Suprapubic skin (tissue), 3 donors: ENCODE measurements around the gene SIK3.

Experiments
- POLR2A ChIP-seq, 2 donors: fragments of 450-650 bp; IDR thresholded peaks; one replicate each; pipeline ENCODE4 v1.6.1; 2017; ENCODE audit warnings: antibody characterized with exemption in 2 of 2, mild to moderate bottlenecking in 2 of 2, moderate library complexity in 2 of 2
- TF ChIP-seq, protein P1 (sequence below), 2 donors: fragments of 200-600 bp in 1 of 2; fragments of 450-650 bp in 1 of 2; sonication (generic) in 1 of 2; IDR thresholded peaks; one replicate each; pipeline ENCODE4 v1.5.1; 2016 to 2019; ENCODE audit warnings: antibody characterized with exemption in 2 of 2, mild to moderate bottlenecking in 1 of 2, moderate library complexity in 1 of 2

DNA sequence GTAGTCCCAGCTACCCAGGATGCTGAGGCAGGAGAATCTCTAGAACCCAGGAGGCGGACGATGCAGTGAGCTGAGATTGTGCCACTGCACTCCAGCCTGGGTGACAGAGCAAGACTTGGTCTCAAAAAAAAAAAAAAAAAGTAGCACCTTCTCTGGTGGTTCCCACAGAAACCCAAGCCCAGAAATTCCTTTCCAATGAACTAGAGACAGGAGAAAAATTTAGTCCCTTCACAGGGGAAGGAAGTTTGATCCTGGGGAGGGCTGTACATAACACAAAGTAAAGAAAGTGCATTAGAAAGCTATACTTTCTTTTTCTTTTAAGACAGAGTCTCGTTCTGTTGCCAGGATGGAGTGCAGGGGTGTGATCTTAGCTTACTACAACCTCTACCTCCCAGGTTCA, 235.3 kb downstream of the SIK3 start:
- TF ChIP-seq POLR2A (IDR thresholded peaks at IDR 0.05), result no peak
- TF ChIP-seq, protein P1, sequence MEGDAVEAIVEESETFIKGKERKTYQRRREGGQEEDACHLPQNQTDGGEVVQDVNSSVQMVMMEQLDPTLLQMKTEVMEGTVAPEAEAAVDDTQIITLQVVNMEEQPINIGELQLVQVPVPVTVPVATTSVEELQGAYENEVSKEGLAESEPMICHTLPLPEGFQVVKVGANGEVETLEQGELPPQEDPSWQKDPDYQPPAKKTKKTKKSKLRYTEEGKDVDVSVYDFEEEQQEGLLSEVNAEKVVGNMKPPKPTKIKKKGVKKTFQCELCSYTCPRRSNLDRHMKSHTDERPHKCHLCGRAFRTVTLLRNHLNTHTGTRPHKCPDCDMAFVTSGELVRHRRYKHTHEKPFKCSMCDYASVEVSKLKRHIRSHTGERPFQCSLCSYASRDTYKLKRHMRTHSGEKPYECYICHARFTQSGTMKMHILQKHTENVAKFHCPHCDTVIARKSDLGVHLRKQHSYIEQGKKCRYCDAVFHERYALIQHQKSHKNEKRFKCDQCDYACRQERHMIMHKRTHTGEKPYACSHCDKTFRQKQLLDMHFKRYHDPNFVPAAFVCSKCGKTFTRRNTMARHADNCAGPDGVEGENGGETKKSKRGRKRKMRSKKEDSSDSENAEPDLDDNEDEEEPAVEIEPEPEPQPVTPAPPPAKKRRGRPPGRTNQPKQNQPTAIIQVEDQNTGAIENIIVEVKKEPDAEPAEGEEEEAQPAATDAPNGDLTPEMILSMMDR (IDR thresholded peaks at IDR 0.05), result no peak
